Measurements from ENCODE around the gene WDR5B.

The WDR5B gene

GRCh38 chr3:122410639-122411038, 5.2 kb downstream of the WDR5B start:
- Histone ChIP-seq H3K4me1 (ENCODE audit: control insufficient read depth in 5 of 5, insufficient read depth in 5 of 5, low read length in 5 of 5) (peaks cover 0 to 20% (median 12%) of the 10 kb centered on the region in 5 donors), H3K9ac (ENCODE audit: low read length in 5 of 5) (no peak overlapping the region), H3K36me3 (ENCODE audit: control insufficient read depth in 5 of 5, insufficient read depth in 5 of 5, low read length in 5 of 5) (peaks cover 7 to 39% (median 35%) of the 10 kb centered on the region in 5 donors), H3K27ac (ENCODE audit: low read depth, low read length) (no peak overlapping the region), H3K27me3 (ENCODE audit: control insufficient read depth in 5 of 5, insufficient read depth in 4 of 5, low read length in 5 of 5) (no peaks in the 10 kb centered on the region), H3K4me3 (ENCODE audit: low read depth in 1 of 5, low read length in 5 of 5) (no peak overlapping the region), H3K9me3 (ENCODE audit: control insufficient read depth in 5 of 5, low read length in 5 of 5) (no peaks in the 10 kb centered on the region)

GRCh38 chr3:122410111-122410510, 5.8 kb downstream of the WDR5B start:
- H3K9ac ChIP-seq (ENCODE audit: low read length in 5 of 5): no peak overlapping the region
- H3K27ac ChIP-seq (ENCODE audit: low read depth, low read length): no peak overlapping the region
- H3K36me3 ChIP-seq (ENCODE audit: control insufficient read depth in 5 of 5, insufficient read depth in 5 of 5, low read length in 5 of 5): peaks cover 11 to 42% (median 38%) of the 10 kb centered on the region in 5 donors
- H3K4me1 ChIP-seq (ENCODE audit: control insufficient read depth in 5 of 5, insufficient read depth in 5 of 5, low read length in 5 of 5): peaks cover 0 to 15% (median 7%) of the 10 kb centered on the region in 5 donors
- no peak overlapping the region for H3K4me3 ChIP-seq (ENCODE audit: low read depth in 1 of 5, low read length in 5 of 5)
- H3K9me3 ChIP-seq (ENCODE audit: control insufficient read depth in 5 of 5, low read length in 5 of 5): no peaks in the 10 kb centered on the region
- no peaks in the 10 kb centered on the region for H3K27me3 ChIP-seq (ENCODE audit: control insufficient read depth in 5 of 5, insufficient read depth in 4 of 5, low read length in 5 of 5)

- Histone ChIP-seq H3K27me3 (ENCODE audit: control insufficient read depth in 5 of 5, insufficient read depth in 4 of 5, low read length in 5 of 5) (no peaks in the 10 kb centered on the region), H3K36me3 (ENCODE audit: control insufficient read depth in 5 of 5, insufficient read depth in 5 of 5, low read length in 5 of 5) (peaks cover 12 to 42% (median 38%) of the 10 kb centered on the region in 5 donors), H3K9me3 (ENCODE audit: control insufficient read depth in 5 of 5, low read length in 5 of 5) (no peaks in the 10 kb centered on the region), H3K9ac (ENCODE audit: low read length in 5 of 5) (peak overlapping the region in 2 of 5 donors; percentile 22 to 39), H3K4me1 (ENCODE audit: control insufficient read depth in 5 of 5, insufficient read depth in 5 of 5, low read length in 5 of 5) (peaks cover 0 to 8% (median 4%) of the 10 kb centered on the region in 5 donors), H3K4me3 (ENCODE audit: low read depth in 1 of 5, low read length in 5 of 5) (peak overlapping the region in 3 of 5 donors; percentile 19 to 38 (median 30)), H3K27ac (ENCODE audit: low read depth, low read length) (no peak overlapping the region)
These were observed 6.4 kb downstream of the WDR5B start for GRCh38 chr3:122409446-122409845.

GRCh38 chr3:122407946-122408345, 7.9 kb downstream of the WDR5B start:
- peaks cover 23 to 51% (median 43%) of the 10 kb centered on the region in 5 donors for H3K36me3 ChIP-seq (ENCODE audit: control insufficient read depth in 5 of 5, insufficient read depth in 5 of 5, low read length in 5 of 5)
- H3K4me1 ChIP-seq (ENCODE audit: control insufficient read depth in 5 of 5, insufficient read depth in 5 of 5, low read length in 5 of 5): peaks cover 0 to 8% (median 0%) of the 10 kb centered on the region in 5 donors
- H3K27me3 ChIP-seq (ENCODE audit: control insufficient read depth in 5 of 5, insufficient read depth in 4 of 5, low read length in 5 of 5): no peaks in the 10 kb centered on the region
- H3K9me3 ChIP-seq (ENCODE audit: control insufficient read depth in 5 of 5, low read length in 5 of 5): no peaks in the 10 kb centered on the region
- H3K27ac ChIP-seq (ENCODE audit: low read depth, low read length): no peak overlapping the region
- no peak overlapping the region for H3K4me3 ChIP-seq (ENCODE audit: low read depth in 1 of 5, low read length in 5 of 5)
- no peak overlapping the region for H3K9ac ChIP-seq (ENCODE audit: low read length in 5 of 5)

- no peaks in the 10 kb centered on the region for H3K27me3 ChIP-seq (ENCODE audit: control insufficient read depth in 5 of 5, insufficient read depth in 4 of 5, low read length in 5 of 5)
- no peak overlapping the region for H3K9ac ChIP-seq (ENCODE audit: low read length in 5 of 5)
- H3K4me3 ChIP-seq (ENCODE audit: low read depth in 1 of 5, low read length in 5 of 5): no peak overlapping the region
- no peak overlapping the region for H3K27ac ChIP-seq (ENCODE audit: low read depth, low read length)
- peaks cover 0 to 8% (median 0%) of the 10 kb centered on the region in 5 donors for H3K4me1 ChIP-seq (ENCODE audit: control insufficient read depth in 5 of 5, insufficient read depth in 5 of 5, low read length in 5 of 5)
- no peaks in the 10 kb centered on the region for H3K9me3 ChIP-seq (ENCODE audit: control insufficient read depth in 5 of 5, low read length in 5 of 5)
- H3K36me3 ChIP-seq (ENCODE audit: control insufficient read depth in 5 of 5, insufficient read depth in 5 of 5, low read length in 5 of 5): peaks cover 23 to 54% (median 40%) of the 10 kb centered on the region in 5 donors
These were observed 9.7 kb downstream of the WDR5B start for GRCh38 chr3:122406198-122406597.

GRCh38 chr3:122405015-122405414, 10.8 kb downstream of the WDR5B start:
- H3K9me3 ChIP-seq (ENCODE audit: control insufficient read depth in 5 of 5, low read length in 5 of 5): no peaks in the 10 kb centered on the region
- H3K27me3 ChIP-seq (ENCODE audit: control insufficient read depth in 5 of 5, insufficient read depth in 4 of 5, low read length in 5 of 5): no peaks in the 10 kb centered on the region
- H3K9ac ChIP-seq (ENCODE audit: low read length in 5 of 5): peak overlapping the region in 1 of 5 donors; percentile 43
- peaks cover 0 to 8% (median 0%) of the 10 kb centered on the region in 5 donors for H3K4me1 ChIP-seq (ENCODE audit: control insufficient read depth in 5 of 5, insufficient read depth in 5 of 5, low read length in 5 of 5)
- H3K4me3 ChIP-seq (ENCODE audit: low read depth in 1 of 5, low read length in 5 of 5): no peak overlapping the region
- peaks cover 23 to 45% (median 36%) of the 10 kb centered on the region in 5 donors for H3K36me3 ChIP-seq (ENCODE audit: control insufficient read depth in 5 of 5, insufficient read depth in 5 of 5, low read length in 5 of 5)
- H3K27ac ChIP-seq (ENCODE audit: low read depth, low read length): no peak overlapping the region

- Histone ChIP-seq H3K27ac (ENCODE audit: low read depth, low read length) (no peak overlapping the region), H3K4me3 (ENCODE audit: low read depth in 1 of 5, low read length in 5 of 5) (no peak overlapping the region), H3K9ac (ENCODE audit: low read length in 5 of 5) (no peak overlapping the region), H3K4me1 (ENCODE audit: control insufficient read depth in 5 of 5, insufficient read depth in 5 of 5, low read length in 5 of 5) (peaks cover 0 to 8% (median 0%) of the 10 kb centered on the region in 5 donors), H3K36me3 (ENCODE audit: control insufficient read depth in 5 of 5, insufficient read depth in 5 of 5, low read length in 5 of 5) (peaks cover 23 to 34% (median 31%) of the 10 kb centered on the region in 5 donors), H3K27me3 (ENCODE audit: control insufficient read depth in 5 of 5, insufficient read depth in 4 of 5, low read length in 5 of 5) (no peaks in the 10 kb centered on the region), H3K9me3 (ENCODE audit: control insufficient read depth in 5 of 5, low read length in 5 of 5) (no peaks in the 10 kb centered on the region)
These were observed 12.4 kb downstream of the WDR5B start for GRCh38 chr3:122403489-122403888.

- Histone ChIP-seq H3K27me3 (ENCODE audit: control insufficient read depth in 5 of 5, insufficient read depth in 4 of 5, low read length in 5 of 5) (no peaks in the 10 kb centered on the region), H3K4me1 (ENCODE audit: control insufficient read depth in 5 of 5, insufficient read depth in 5 of 5, low read length in 5 of 5) (no peaks in the 10 kb centered on the region), H3K36me3 (ENCODE audit: control insufficient read depth in 5 of 5, insufficient read depth in 5 of 5, low read length in 5 of 5) (peaks cover 6 to 10% (median 7%) of the 10 kb centered on the region in 5 donors), H3K9me3 (ENCODE audit: control insufficient read depth in 5 of 5, low read length in 5 of 5) (no peaks in the 10 kb centered on the region), H3K27ac (ENCODE audit: low read depth, low read length) (no peak overlapping the region), H3K4me3 (ENCODE audit: low read depth in 1 of 5, low read length in 5 of 5) (no peak overlapping the region), H3K9ac (ENCODE audit: low read length in 5 of 5) (no peak overlapping the region)
These were observed 16.9 kb downstream of the WDR5B start for GRCh38 chr3:122398920-122399319.

GRCh38 chr3:122397201-122397600, 18.7 kb downstream of the WDR5B start:
- Histone ChIP-seq H3K27ac (ENCODE audit: low read depth, low read length) (no peak overlapping the region), H3K27me3 (ENCODE audit: control insufficient read depth in 5 of 5, insufficient read depth in 4 of 5, low read length in 5 of 5) (no peaks in the 10 kb centered on the region), H3K4me1 (ENCODE audit: control insufficient read depth in 5 of 5, insufficient read depth in 5 of 5, low read length in 5 of 5) (peaks cover 0 to 3% (median 0%) of the 10 kb centered on the region in 5 donors), H3K36me3 (ENCODE audit: control insufficient read depth in 5 of 5, insufficient read depth in 5 of 5, low read length in 5 of 5) (peaks cover 0 to 5% (median 0%) of the 10 kb centered on the region in 5 donors), H3K4me3 (ENCODE audit: low read depth in 1 of 5, low read length in 5 of 5) (no peak overlapping the region), H3K9ac (ENCODE audit: low read length in 5 of 5) (no peak overlapping the region), H3K9me3 (ENCODE audit: control insufficient read depth in 5 of 5, low read length in 5 of 5) (no peaks in the 10 kb centered on the region)

GRCh38 chr3:122396511-122396910, 19.4 kb downstream of the WDR5B start:
- H3K27ac ChIP-seq (ENCODE audit: low read depth, low read length): no peak overlapping the region
- H3K27me3 ChIP-seq (ENCODE audit: control insufficient read depth in 5 of 5, insufficient read depth in 4 of 5, low read length in 5 of 5): no peaks in the 10 kb centered on the region

More at GRCh38 chr3:122396511-122396910, 19.4 kb downstream of the WDR5B start:
- Histone ChIP-seq H3K9ac (ENCODE audit: low read length in 5 of 5) (no peak overlapping the region), H3K4me3 (ENCODE audit: low read depth in 1 of 5, low read length in 5 of 5) (no peak overlapping the region), H3K36me3 (ENCODE audit: control insufficient read depth in 5 of 5, insufficient read depth in 5 of 5, low read length in 5 of 5) (peaks cover 0 to 5% (median 0%) of the 10 kb centered on the region in 5 donors), H3K4me1 (ENCODE audit: control insufficient read depth in 5 of 5, insufficient read depth in 5 of 5, low read length in 5 of 5) (peaks cover 0 to 3% (median 0%) of the 10 kb centered on the region in 5 donors), H3K9me3 (ENCODE audit: control insufficient read depth in 5 of 5, low read length in 5 of 5) (no peaks in the 10 kb centered on the region)

All from subcutaneous abdominal adipose tissue (tissue), 5 donors.